Kidney epithelial cell (primary cell): ENCODE data around the gene DHFR. TPM values are rescaled to one million over a fixed set of nuclear protein-coding genes. Genes with fewer than 3 reads are reported as not detected.

Experiments used
- DNase-seq: peaks from one replicate; pipeline ENCODE4 v3.0.0-alpha.2; 2010; ENCODE audit warnings: low read depth
- H3K27me3 ChIP-seq: 2 replicates; pipeline ENCODE4 v1.6.0; 2011; ENCODE audit warnings: low read length; ENCODE audit not compliant: control insufficient read depth, insufficient read depth
- H3K36me3 ChIP-seq: 2 replicates; pipeline ENCODE4 v1.5.1; 2011; ENCODE audit warnings: low read length; ENCODE audit not compliant: control insufficient read depth, insufficient read depth
- H3K4me3 ChIP-seq: 2 replicates; pipeline ENCODE4 v1.5.1; 2011; ENCODE audit warnings: low read depth, mild to moderate bottlenecking, control low read depth, low read length
- total RNA-seq: library from RNA; depleted of rRNA; stranded (reverse); fragments of >200 nt; gene quantifications from 2 replicates; pipeline ENCODE4 v1.2.3, GENCODE V29; 2015
- TF ChIP-seq, protein P1 (sequence below): IDR thresholded peaks from 2 replicates; pipeline ENCODE4 v1.5.1; 2011; ENCODE audit warnings: mild to moderate bottlenecking, moderate library complexity, low read length, control low read depth, inconsistent platforms; ENCODE audit not compliant: insufficient read depth, poor library complexity, severe bottlenecking

Gene DHFR
- total RNA-seq, 1 donor from 2014 or later, result 18.5 TPM

DNA sequence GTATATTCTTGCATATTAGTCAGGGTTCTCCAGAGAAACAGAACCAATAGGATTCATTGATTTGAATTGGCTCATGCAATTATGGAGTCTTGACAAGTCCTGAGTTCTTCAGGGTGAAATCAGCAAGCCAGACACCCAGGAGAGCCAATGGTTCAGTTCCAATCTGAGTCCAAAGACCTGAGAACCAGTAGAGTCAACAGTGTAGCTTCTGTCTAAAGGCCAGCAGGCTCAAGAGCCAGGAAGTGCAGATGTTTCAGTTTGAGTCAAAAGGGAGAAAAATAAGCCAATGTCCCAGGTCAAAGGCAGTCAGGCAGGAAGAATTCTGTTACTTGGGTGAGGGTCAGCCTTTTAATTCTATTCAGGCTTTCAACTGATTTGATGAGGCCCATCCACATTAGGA, 47.0 kb downstream of the DHFR start:
- Histone ChIP-seq H3K4me3 (no peak overlapping the region), H3K36me3 (no peaks in the 10 kb centered on the region), H3K27me3 (no peaks in the 10 kb centered on the region)
- no peak for DNase-seq
- TF ChIP-seq, protein P1, sequence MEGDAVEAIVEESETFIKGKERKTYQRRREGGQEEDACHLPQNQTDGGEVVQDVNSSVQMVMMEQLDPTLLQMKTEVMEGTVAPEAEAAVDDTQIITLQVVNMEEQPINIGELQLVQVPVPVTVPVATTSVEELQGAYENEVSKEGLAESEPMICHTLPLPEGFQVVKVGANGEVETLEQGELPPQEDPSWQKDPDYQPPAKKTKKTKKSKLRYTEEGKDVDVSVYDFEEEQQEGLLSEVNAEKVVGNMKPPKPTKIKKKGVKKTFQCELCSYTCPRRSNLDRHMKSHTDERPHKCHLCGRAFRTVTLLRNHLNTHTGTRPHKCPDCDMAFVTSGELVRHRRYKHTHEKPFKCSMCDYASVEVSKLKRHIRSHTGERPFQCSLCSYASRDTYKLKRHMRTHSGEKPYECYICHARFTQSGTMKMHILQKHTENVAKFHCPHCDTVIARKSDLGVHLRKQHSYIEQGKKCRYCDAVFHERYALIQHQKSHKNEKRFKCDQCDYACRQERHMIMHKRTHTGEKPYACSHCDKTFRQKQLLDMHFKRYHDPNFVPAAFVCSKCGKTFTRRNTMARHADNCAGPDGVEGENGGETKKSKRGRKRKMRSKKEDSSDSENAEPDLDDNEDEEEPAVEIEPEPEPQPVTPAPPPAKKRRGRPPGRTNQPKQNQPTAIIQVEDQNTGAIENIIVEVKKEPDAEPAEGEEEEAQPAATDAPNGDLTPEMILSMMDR, result no peak

DNA sequence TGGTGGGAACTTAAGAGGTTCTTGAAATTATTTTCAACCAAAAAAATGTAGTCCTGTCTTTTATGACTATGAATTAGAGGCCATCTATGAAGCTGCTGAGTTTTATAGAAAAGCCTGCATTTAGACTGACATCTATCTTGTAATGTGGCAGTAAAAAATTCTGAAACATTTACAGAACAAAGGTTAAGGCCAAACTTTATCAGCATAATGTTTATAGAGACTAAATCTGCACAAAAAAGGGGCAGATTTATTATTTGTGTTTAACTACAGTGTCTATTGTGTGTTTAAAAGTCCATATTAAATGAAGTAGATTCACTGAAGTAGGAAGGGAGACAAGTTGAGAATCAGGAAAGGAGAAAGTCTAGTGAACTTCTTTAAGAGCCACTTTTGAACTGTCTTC, 47.4 kb downstream of the DHFR start:
- Histone ChIP-seq H3K27me3 (no peaks in the 10 kb centered on the region), H3K4me3 (no peak overlapping the region), H3K36me3 (no peaks in the 10 kb centered on the region)
- TF ChIP-seq, protein P1, result no peak
- no peak for DNase-seq

DNA sequence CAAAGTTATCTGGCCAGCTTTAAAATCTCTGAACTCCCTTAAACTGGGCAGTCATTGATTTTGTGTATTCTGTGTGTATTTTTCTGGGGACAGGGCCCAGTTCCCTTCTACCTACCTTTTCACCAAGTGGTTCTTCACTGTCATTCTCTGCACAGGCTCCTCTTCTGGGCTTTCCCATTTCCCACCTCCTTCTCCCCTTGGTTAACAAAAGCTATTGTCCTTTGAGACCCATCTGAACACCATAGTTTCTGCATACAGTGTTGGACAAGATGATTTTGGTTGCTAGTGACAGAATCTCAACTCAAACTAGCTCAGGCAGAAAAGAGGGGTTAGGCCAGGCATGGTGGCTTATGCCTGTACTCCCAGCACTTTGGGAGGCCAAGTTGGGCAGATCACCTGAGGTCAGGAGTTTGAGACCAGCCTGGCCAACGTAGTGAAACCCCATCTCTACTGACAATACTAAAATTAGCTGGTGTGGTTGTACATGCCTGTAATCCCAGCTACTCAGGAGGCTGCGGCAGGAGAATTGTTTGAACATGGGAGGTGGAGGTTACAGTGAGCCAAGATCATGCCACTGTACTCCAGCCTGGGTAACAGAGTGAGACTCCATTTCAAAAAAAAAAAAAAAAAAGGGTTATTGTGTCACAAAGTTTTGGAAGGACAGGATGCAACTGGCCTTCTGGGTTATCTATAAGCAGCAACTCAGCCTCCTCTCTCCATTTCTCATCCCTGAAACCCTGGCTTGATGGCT, 53.7 kb downstream of the DHFR start:
- no peaks in the 10 kb centered on the region for H3K27me3 ChIP-seq
- TF ChIP-seq, protein P1, result no peak
- H3K4me3 ChIP-seq, result no peak overlapping the region
- no peak for DNase-seq
- H3K36me3 ChIP-seq, result no peaks in the 10 kb centered on the region

DNA sequence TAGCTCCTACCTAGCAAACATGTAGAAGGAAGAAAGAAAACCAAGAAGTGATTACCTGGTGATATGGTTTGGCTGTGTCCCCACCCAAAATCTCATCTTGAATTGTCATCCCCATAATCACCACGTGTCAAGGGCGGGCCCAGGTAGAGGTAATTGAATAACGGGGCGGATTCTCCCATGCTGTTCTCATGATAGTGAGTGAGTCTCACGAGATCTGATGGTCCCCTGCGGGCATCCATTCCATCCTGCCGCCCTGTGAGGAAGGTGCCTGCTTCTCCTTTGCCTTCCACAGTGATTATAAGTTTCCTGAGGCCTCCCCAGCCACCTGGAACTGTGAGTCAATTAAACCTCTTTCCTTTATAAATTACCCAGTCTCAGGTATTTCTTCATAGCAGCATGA, 57.3 kb downstream of the DHFR start:
- Histone ChIP-seq H3K36me3 (no peaks in the 10 kb centered on the region), H3K27me3 (no peaks in the 10 kb centered on the region), H3K4me3 (no peak overlapping the region)
- no peak for DNase-seq
- TF ChIP-seq, protein P1, result no peak

DNA sequence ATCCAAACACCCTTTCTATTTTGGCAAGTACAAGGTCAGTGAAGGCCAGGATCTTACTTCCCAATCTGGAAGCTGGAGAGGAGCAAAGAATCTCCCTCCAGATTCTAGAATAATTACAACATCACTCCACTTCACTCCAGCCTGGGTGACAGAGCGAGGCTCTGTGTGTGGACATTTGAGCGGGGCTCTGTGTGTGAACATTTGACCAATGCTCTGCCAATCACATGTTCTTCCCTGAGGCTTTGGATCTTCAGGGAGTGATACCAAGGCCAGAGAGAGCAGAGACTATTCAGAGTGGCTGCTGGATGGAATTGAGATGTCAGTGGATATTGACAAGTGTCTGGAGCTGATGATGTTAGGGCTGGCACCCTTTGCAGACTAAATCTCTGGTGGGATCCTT, 60.0 kb downstream of the DHFR start:
- no peaks in the 10 kb centered on the region for H3K27me3 ChIP-seq
- DNase-seq, result no peak
- TF ChIP-seq, protein P1, result no peak
- H3K4me3 ChIP-seq, result no peak overlapping the region
- H3K36me3 ChIP-seq, result no peaks in the 10 kb centered on the region

DNA sequence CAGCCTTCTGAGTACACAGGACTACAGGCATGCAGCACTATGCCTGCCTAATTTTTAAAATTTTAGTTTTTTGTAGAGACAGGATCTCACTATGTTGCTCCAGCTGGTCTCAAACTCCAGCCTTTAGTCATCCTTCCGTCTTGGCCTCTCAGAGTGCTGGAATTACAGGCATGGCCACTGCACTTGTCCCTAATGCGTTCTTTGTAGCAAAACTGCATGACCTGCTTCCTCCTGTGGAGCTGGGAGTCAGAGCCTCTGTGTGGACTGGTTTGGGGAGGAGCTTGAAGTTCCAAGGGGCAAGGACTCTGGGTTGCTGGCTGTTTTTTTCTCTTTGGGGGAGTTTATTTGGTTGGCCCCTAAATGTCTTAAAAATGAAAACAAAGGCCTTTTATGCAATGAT, 62.0 kb downstream of the DHFR start:
- TF ChIP-seq, protein P1, result no peak
- H3K4me3 ChIP-seq, result no peak overlapping the region
- no peak for DNase-seq
- no peaks in the 10 kb centered on the region for H3K36me3 ChIP-seq
- no peaks in the 10 kb centered on the region for H3K27me3 ChIP-seq
